Measurements from ENCODE around the gene ARFRP1. TPM values are rescaled to one million over a fixed set of nuclear protein-coding genes. Genes with fewer than 3 reads are reported as not detected.

The ARFRP1 gene
- total and polyA plus RNA-seq, 2 experiments from 2014 or later = 16.7 to 24.6 TPM

DNA sequence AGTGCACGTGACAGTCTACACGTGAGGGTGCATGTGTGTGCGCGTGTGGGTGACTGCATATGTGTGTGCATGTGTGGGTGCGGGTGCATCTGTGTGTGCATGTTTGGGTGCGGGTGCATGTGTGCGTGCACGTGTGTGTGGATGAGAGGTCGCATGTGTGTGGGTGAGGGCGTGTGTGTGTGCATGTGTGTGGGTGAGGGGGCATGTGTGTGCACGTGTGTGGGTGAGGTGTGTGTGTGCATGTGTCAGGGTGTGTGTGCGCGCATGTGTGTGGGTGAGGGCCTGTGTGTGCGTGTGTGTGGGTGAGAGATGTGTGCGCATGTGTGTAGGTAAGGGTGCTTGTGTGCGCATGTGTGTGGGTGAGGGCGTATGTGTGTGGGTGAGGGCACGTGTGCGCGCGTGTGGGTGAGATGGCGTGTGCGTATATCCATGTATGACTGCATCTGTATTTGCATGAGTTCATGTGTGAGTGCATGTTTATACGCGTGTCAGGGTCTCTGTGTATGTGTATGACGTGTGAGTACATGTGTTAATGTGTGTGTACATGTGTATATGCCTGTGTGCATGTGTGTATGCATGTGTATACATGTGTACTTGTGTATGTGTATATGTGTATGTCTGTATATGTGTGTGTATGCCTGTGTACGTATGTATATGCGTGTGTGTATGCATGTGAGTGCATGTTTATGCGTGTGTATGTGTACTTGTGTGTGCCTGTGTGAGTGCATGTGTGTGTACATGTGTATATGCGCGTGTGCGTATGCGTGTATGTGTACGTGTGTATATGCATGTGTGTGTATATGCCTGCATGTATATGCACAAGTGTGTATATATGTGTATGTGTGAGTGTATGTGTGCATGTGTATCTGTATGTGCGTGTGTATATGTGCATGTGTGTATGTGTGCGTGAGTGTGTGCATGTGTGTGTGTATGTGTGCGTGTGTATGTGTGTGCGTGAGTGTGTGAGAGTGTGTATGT lies 24.6 kb upstream of the ARFRP1 start (continued):
- TF ChIP-seq, protein P1, sequence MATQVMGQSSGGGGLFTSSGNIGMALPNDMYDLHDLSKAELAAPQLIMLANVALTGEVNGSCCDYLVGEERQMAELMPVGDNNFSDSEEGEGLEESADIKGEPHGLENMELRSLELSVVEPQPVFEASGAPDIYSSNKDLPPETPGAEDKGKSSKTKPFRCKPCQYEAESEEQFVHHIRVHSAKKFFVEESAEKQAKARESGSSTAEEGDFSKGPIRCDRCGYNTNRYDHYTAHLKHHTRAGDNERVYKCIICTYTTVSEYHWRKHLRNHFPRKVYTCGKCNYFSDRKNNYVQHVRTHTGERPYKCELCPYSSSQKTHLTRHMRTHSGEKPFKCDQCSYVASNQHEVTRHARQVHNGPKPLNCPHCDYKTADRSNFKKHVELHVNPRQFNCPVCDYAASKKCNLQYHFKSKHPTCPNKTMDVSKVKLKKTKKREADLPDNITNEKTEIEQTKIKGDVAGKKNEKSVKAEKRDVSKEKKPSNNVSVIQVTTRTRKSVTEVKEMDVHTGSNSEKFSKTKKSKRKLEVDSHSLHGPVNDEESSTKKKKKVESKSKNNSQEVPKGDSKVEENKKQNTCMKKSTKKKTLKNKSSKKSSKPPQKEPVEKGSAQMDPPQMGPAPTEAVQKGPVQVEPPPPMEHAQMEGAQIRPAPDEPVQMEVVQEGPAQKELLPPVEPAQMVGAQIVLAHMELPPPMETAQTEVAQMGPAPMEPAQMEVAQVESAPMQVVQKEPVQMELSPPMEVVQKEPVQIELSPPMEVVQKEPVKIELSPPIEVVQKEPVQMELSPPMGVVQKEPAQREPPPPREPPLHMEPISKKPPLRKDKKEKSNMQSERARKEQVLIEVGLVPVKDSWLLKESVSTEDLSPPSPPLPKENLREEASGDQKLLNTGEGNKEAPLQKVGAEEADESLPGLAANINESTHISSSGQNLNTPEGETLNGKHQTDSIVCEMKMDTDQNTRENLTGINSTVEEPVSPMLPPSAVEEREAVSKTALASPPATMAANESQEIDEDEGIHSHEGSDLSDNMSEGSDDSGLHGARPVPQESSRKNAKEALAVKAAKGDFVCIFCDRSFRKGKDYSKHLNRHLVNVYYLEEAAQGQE (IDR thresholded peaks at IDR 0.05; ENCODE audit: unreplicated experiment) = no peak
- TF ChIP-seq JUNB (IDR thresholded peaks at IDR 0.05; ENCODE audit: unreplicated experiment) (no peak), POLR2AphosphoS5 (IDR thresholded peaks at IDR 0.05; ENCODE audit: low read depth) (no peak), EZH2phosphoT487 (IDR thresholded peaks at IDR 0.05; ENCODE audit: unreplicated experiment) (no peak)
- TF ChIP-seq, protein P2, sequence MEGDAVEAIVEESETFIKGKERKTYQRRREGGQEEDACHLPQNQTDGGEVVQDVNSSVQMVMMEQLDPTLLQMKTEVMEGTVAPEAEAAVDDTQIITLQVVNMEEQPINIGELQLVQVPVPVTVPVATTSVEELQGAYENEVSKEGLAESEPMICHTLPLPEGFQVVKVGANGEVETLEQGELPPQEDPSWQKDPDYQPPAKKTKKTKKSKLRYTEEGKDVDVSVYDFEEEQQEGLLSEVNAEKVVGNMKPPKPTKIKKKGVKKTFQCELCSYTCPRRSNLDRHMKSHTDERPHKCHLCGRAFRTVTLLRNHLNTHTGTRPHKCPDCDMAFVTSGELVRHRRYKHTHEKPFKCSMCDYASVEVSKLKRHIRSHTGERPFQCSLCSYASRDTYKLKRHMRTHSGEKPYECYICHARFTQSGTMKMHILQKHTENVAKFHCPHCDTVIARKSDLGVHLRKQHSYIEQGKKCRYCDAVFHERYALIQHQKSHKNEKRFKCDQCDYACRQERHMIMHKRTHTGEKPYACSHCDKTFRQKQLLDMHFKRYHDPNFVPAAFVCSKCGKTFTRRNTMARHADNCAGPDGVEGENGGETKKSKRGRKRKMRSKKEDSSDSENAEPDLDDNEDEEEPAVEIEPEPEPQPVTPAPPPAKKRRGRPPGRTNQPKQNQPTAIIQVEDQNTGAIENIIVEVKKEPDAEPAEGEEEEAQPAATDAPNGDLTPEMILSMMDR (conservative IDR thresholded peaks at IDR 0.05; ENCODE audit: low read depth in 2 of 2) = no peak

DNA sequence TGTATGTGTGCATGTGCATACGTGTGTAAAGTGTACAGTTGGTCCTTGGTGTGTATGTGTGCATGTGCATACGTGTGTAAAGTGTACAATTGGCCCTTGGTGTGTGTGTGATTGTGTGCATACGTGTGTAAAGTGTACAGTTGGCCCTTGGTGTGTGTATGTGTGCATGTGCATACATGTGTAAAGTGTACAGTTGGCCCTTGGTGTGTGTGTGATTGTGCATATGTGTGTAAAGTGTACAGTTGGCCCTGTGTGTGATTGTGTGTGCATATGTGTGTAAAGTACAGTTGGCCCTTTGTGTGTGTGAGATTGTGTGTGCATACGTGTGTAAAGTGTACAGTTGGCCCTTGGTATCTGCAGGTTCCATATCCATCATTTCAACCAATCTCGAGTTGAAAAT lies 23.6 kb upstream of the ARFRP1 start:
- H3F3A ChIP-seq (replicated peaks; ENCODE audit: low read depth) = peaks cover 12% of the 10 kb centered on the region
- H3K4me1 ChIP-seq (ENCODE audit: insufficient read depth) = no peaks in the 10 kb centered on the region
- no peaks in the 10 kb centered on the region; the same call in 1 of the 2 replicates for H4K20me1 ChIP-seq (replicated peaks; ENCODE audit: insufficient read depth)
- no peak overlapping the region for H3K27ac ChIP-seq (ENCODE audit: low read depth)
- 0 out of 2 replicates have a peak, but pooled peaks cover 5% of the 10 kb centered on the region for H3K9me2 ChIP-seq (ENCODE audit: insufficient read depth)
- H2AFZ ChIP-seq = no peak overlapping the region
- Mint-ChIP-seq H3K4me3 (no peak overlapping the region), H3K9me3 (no peaks in the 10 kb centered on the region; the same call in 2 of the 3 replicates), H3K27me3 (ENCODE audit: insufficient read depth, low read depth, poor library complexity) (peaks cover 9% of the 10 kb centered on the region), H3K4me1 (no peaks in the 10 kb centered on the region), H3K36me3 (ENCODE audit: low read depth) (peaks cover 19% of the 10 kb centered on the region), H3K27ac (no peak overlapping the region)
- no peaks in the 10 kb centered on the region for H3K36me3 ChIP-seq (ENCODE audit: insufficient read depth)
- no peak overlapping the region for H3K4me3 ChIP-seq
- no peak overlapping the region for H3K4me2 ChIP-seq
- no peaks in the 10 kb centered on the region for H3K27me3 ChIP-seq (ENCODE audit: insufficient read depth)
- H3K79me2 ChIP-seq (replicated peaks; ENCODE audit: insufficient read depth) = peaks cover 3% of the 10 kb centered on the region; the same call in 1 of the 2 replicates
- no peak for DNase-seq (ENCODE audit: low spot score)
- ATAC-seq = no peak
- TF ChIP-seq NANOG (IDR thresholded peaks at IDR 0.05; ENCODE audit: borderline replicate concordance) (no peak), ZNF331 (CRISPR knock-in tag; IDR thresholded peaks at IDR 0.05; ENCODE audit: low read depth) (no peak), POLR2AphosphoS5 (IDR thresholded peaks at IDR 0.05; ENCODE audit: low read depth) (no peak), ZNF114 (CRISPR knock-in tag; IDR thresholded peaks at IDR 0.05) (no peak)
- TF ChIP-seq, protein P3, sequence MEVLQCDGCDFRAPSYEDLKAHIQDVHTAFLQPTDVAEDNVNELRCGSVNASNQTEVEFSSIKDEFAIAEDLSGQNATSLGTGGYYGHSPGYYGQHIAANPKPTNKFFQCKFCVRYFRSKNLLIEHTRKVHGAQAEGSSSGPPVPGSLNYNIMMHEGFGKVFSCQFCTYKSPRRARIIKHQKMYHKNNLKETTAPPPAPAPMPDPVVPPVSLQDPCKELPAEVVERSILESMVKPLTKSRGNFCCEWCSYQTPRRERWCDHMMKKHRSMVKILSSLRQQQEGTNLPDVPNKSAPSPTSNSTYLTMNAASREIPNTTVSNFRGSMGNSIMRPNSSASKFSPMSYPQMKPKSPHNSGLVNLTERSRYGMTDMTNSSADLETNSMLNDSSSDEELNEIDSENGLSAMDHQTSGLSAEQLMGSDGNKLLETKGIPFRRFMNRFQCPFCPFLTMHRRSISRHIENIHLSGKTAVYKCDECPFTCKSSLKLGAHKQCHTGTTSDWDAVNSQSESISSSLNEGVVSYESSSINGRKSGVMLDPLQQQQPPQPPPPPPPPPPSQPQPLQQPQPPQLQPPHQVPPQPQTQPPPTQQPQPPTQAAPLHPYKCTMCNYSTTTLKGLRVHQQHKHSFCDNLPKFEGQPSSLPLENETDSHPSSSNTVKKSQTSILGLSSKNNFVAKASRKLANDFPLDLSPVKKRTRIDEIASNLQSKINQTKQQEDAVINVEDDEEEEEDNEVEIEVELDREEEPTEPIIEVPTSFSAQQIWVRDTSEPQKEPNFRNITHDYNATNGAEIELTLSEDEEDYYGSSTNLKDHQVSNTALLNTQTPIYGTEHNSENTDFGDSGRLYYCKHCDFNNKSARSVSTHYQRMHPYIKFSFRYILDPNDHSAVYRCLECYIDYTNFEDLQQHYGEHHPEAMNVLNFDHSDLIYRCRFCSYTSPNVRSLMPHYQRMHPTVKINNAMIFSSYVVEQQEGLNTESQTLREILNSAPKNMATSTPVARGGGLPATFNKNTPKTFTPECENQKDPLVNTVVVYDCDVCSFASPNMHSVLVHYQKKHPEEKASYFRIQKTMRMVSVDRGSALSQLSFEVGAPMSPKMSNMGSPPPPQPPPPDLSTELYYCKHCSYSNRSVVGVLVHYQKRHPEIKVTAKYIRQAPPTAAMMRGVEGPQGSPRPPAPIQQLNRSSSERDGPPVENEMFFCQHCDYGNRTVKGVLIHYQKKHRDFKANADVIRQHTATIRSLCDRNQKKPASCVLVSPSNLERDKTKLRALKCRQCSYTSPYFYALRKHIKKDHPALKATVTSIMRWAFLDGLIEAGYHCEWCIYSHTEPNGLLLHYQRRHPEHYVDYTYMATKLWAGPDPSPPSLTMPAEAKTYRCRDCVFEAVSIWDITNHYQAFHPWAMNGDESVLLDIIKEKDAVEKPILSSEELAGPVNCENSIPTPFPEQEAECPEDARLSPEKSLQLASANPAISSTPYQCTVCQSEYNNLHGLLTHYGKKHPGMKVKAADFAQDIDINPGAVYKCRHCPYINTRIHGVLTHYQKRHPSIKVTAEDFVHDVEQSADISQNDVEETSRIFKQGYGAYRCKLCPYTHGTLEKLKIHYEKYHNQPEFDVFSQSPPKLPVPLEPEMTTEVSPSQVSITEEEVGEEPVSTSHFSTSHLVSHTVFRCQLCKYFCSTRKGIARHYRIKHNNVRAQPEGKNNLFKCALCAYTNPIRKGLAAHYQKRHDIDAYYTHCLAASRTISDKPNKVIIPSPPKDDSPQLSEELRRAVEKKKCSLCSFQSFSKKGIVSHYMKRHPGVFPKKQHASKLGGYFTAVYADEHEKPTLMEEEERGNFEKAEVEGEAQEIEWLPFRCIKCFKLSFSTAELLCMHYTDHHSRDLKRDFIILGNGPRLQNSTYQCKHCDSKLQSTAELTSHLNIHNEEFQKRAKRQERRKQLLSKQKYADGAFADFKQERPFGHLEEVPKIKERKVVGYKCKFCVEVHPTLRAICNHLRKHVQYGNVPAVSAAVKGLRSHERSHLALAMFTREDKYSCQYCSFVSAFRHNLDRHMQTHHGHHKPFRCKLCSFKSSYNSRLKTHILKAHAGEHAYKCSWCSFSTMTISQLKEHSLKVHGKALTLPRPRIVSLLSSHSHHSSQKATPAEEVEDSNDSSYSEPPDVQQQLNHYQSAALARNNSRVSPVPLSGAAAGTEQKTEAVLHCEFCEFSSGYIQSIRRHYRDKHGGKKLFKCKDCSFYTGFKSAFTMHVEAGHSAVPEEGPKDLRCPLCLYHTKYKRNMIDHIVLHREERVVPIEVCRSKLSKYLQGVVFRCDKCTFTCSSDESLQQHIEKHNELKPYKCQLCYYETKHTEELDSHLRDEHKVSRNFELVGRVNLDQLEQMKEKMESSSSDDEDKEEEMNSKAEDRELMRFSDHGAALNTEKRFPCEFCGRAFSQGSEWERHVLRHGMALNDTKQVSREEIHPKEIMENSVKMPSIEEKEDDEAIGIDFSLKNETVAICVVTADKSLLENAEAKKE (CRISPR knock-in tag; IDR thresholded peaks at IDR 0.05) = no peak
- TF ChIP-seq, protein P4, sequence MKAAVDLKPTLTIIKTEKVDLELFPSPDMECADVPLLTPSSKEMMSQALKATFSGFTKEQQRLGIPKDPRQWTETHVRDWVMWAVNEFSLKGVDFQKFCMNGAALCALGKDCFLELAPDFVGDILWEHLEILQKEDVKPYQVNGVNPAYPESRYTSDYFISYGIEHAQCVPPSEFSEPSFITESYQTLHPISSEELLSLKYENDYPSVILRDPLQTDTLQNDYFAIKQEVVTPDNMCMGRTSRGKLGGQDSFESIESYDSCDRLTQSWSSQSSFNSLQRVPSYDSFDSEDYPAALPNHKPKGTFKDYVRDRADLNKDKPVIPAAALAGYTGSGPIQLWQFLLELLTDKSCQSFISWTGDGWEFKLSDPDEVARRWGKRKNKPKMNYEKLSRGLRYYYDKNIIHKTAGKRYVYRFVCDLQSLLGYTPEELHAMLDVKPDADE (IDR thresholded peaks at IDR 0.05) = no peak
